ENCODE results near the gene MVD.

GRCh38 chr16:88701581-88702370, 38.9 kb upstream of the MVD start:
- TF ChIP-seq CTCF (IDR thresholded peaks at IDR 0.05) = no peak
- TF ChIP-seq POLR2A (IDR thresholded peaks at IDR 0.05) = no peak
